ENCODE data around the gene NRIP2.

DNA sequence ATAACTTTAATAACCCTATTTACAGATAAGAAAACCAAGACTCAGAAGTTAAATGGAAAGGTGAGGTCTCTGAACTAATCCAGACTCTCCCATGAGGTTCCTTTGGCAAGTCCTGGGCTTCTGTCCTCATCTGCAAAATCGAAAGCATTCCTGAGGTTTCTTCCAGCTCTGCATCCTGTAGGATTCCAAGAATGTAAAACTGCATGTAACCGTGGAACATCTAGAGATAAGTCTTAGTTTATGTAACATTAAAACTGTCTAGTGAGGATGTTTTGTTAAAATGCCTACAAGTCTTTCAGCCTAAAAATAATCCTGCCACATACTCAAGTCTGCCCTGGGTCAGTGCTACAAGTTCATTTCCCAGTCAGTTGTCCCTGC lies 29.7 kb downstream of the NRIP2 start:
- TF ChIP-seq, protein P1, sequence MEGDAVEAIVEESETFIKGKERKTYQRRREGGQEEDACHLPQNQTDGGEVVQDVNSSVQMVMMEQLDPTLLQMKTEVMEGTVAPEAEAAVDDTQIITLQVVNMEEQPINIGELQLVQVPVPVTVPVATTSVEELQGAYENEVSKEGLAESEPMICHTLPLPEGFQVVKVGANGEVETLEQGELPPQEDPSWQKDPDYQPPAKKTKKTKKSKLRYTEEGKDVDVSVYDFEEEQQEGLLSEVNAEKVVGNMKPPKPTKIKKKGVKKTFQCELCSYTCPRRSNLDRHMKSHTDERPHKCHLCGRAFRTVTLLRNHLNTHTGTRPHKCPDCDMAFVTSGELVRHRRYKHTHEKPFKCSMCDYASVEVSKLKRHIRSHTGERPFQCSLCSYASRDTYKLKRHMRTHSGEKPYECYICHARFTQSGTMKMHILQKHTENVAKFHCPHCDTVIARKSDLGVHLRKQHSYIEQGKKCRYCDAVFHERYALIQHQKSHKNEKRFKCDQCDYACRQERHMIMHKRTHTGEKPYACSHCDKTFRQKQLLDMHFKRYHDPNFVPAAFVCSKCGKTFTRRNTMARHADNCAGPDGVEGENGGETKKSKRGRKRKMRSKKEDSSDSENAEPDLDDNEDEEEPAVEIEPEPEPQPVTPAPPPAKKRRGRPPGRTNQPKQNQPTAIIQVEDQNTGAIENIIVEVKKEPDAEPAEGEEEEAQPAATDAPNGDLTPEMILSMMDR (IDR thresholded peaks at IDR 0.05; ENCODE audit: low read depth, low read length, poor library complexity, severe bottlenecking): no peak
- TF ChIP-seq EZH2phosphoT487 (IDR thresholded peaks at IDR 0.05; ENCODE audit: borderline replicate concordance, low read length): no peak
